ENCODE measurements around the gene MTOR. TPM values are rescaled to one million over a fixed set of nuclear protein-coding genes. Genes with fewer than 3 reads are reported as not detected.

The MTOR gene
- total RNA-seq, 2 experiments from 2014 or later = 55.9 to 57.5 TPM

- ChIA-PET CTCF (interaction anchor here (1.1 kb wide), 1 partner anchor 9 kb away, joined by 4 read pairs; no protein-coding TSS in a partner anchor), POLR2A (no interaction called here)
- H3K4me1 Mint-ChIP-seq (ENCODE audit: low read depth) = peaks cover 7% of the 10 kb centered on the region
- H3K9me3 Mint-ChIP-seq (ENCODE audit: insufficient read depth) = no peaks in the 10 kb centered on the region
- H3K4me3 Mint-ChIP-seq = no peak overlapping the region
- H3K27me3 Mint-ChIP-seq (ENCODE audit: low read depth) = no peaks in the 10 kb centered on the region
- H3K36me3 Mint-ChIP-seq (ENCODE audit: low read depth) = peaks cover 25% of the 10 kb centered on the region
- no peak for ATAC-seq
- DNase-seq = no peak
- H3K27ac Mint-ChIP-seq = peak overlapping the region; percentile 70
Measured at GRCh38 chr1:11156963-11157362, 105.4 kb downstream of the MTOR start.

- Mint-ChIP-seq H3K36me3 (ENCODE audit: low read depth) (peaks cover 21% of the 10 kb centered on the region), H3K27ac (peak overlapping the region; percentile 70), H3K4me3 (no peak overlapping the region), H3K4me1 (ENCODE audit: low read depth) (peaks cover 7% of the 10 kb centered on the region), H3K27me3 (ENCODE audit: low read depth) (no peaks in the 10 kb centered on the region), H3K9me3 (ENCODE audit: insufficient read depth) (no peaks in the 10 kb centered on the region)
- CTCF ChIA-PET = interaction anchor here (1.1 kb wide), 1 partner anchor 9 kb away, joined by 4 read pairs; no protein-coding TSS in a partner anchor
- POLR2A ChIA-PET = no interaction called here
- DNase-seq (no peak), ATAC-seq (no peak)
Measured at GRCh38 chr1:11156441-11156840, 105.9 kb downstream of the MTOR start.

GRCh38 chr1:11153184-11153583 lies 109.2 kb downstream of the MTOR start:
- H3K36me3 Mint-ChIP-seq (ENCODE audit: low read depth) = peaks cover 21% of the 10 kb centered on the region
- peaks cover 7% of the 10 kb centered on the region for H3K4me1 Mint-ChIP-seq (ENCODE audit: low read depth)
- H3K4me3 Mint-ChIP-seq = no peak overlapping the region
- POLR2A ChIA-PET = no interaction called here
- CTCF ChIA-PET = no interaction called here
- no peaks in the 10 kb centered on the region for H3K9me3 Mint-ChIP-seq (ENCODE audit: insufficient read depth)
- DNase-seq (no peak), ATAC-seq (no peak)
- no peaks in the 10 kb centered on the region for H3K27me3 Mint-ChIP-seq (ENCODE audit: low read depth)
- H3K27ac Mint-ChIP-seq = no peak overlapping the region

- ATAC-seq = no peak
- CTCF ChIA-PET = interaction anchor here (0.7 kb wide), 1 partner anchor 21 kb away, joined by 3 read pairs; no protein-coding TSS in a partner anchor
- POLR2A ChIA-PET = no interaction called here
- H3K4me3 Mint-ChIP-seq = no peak overlapping the region
- H3K4me1 Mint-ChIP-seq (ENCODE audit: low read depth) = peaks cover 7% of the 10 kb centered on the region
- no peak for DNase-seq
- H3K27ac Mint-ChIP-seq = no peak overlapping the region
- H3K36me3 Mint-ChIP-seq (ENCODE audit: low read depth) = peaks cover 21% of the 10 kb centered on the region
- no peaks in the 10 kb centered on the region for H3K9me3 Mint-ChIP-seq (ENCODE audit: insufficient read depth)
- no peaks in the 10 kb centered on the region for H3K27me3 Mint-ChIP-seq (ENCODE audit: low read depth)
Measured at GRCh38 chr1:11152755-11153154, 109.6 kb downstream of the MTOR start.

GRCh38 chr1:11151826-11152612 lies 110.3 kb downstream of the MTOR start:
- ATAC-seq (no peak), DNase-seq (no peak)
- no peaks in the 10 kb centered on the region for H3K9me3 Mint-ChIP-seq (ENCODE audit: insufficient read depth)
- no peaks in the 10 kb centered on the region for H3K27me3 Mint-ChIP-seq (ENCODE audit: low read depth)
- H3K4me3 Mint-ChIP-seq = no peak overlapping the region
- H3K36me3 Mint-ChIP-seq (ENCODE audit: low read depth) = peaks cover 23% of the 10 kb centered on the region
- H3K4me1 Mint-ChIP-seq (ENCODE audit: low read depth) = peaks cover 7% of the 10 kb centered on the region
- POLR2A ChIA-PET = no interaction called here
- CTCF ChIA-PET = interaction anchor here (0.7 kb wide), 1 partner anchor 20 kb away, joined by 3 read pairs; no protein-coding TSS in a partner anchor
- H3K27ac Mint-ChIP-seq = no peak overlapping the region

- CTCF ChIA-PET = no interaction called here
- Mint-ChIP-seq H3K9me3 (ENCODE audit: insufficient read depth) (no peaks in the 10 kb centered on the region), H3K4me1 (ENCODE audit: low read depth) (no peaks in the 10 kb centered on the region)
Measured at GRCh38 chr1:11151114-11151513, 111.2 kb downstream of the MTOR start.

GRCh38 chr1:11150326-11150725 lies 112.0 kb downstream of the MTOR start:
- Mint-ChIP-seq H3K4me3 (no peak overlapping the region), H3K27ac (no peak overlapping the region), H3K36me3 (ENCODE audit: low read depth) (peaks cover 21% of the 10 kb centered on the region), H3K9me3 (ENCODE audit: insufficient read depth) (no peaks in the 10 kb centered on the region), H3K27me3 (ENCODE audit: low read depth) (no peaks in the 10 kb centered on the region), H3K4me1 (ENCODE audit: low read depth) (no peaks in the 10 kb centered on the region)
- ATAC-seq (no peak), DNase-seq (no peak)
- POLR2A ChIA-PET = no interaction called here
- CTCF ChIA-PET = no interaction called here

More at GRCh38 chr1:11151114-11151513, 111.2 kb downstream of the MTOR start:
- POLR2A ChIA-PET = no interaction called here
- no peaks in the 10 kb centered on the region for H3K27me3 Mint-ChIP-seq (ENCODE audit: low read depth)
- peaks cover 21% of the 10 kb centered on the region for H3K36me3 Mint-ChIP-seq (ENCODE audit: low read depth)
- DNase-seq = no peak
- no peak for ATAC-seq
- no peak overlapping the region for H3K4me3 Mint-ChIP-seq
- no peak overlapping the region for H3K27ac Mint-ChIP-seq

GRCh38 chr1:11147197-11147770 lies 115.1 kb downstream of the MTOR start:
- ChIA-PET CTCF (interaction anchor here (1.9 to 3.1 kb wide), 2 partner anchors 10 to 110 kb away, joined by 4 to 13 read pairs; no protein-coding TSS in a partner anchor), POLR2A (no interaction called here)
- no peaks in the 10 kb centered on the region for H3K9me3 Mint-ChIP-seq (ENCODE audit: insufficient read depth)
- no peak overlapping the region for H3K27ac Mint-ChIP-seq
- ATAC-seq (no peak), DNase-seq (no peak)
- H3K4me1 Mint-ChIP-seq (ENCODE audit: low read depth) = peaks cover 6% of the 10 kb centered on the region
- no peak overlapping the region for H3K4me3 Mint-ChIP-seq
- H3K36me3 Mint-ChIP-seq (ENCODE audit: low read depth) = peaks cover 43% of the 10 kb centered on the region
- H3K27me3 Mint-ChIP-seq (ENCODE audit: low read depth) = no peaks in the 10 kb centered on the region

- Mint-ChIP-seq H3K27me3 (ENCODE audit: low read depth) (no peaks in the 10 kb centered on the region), H3K4me1 (ENCODE audit: low read depth) (peaks cover 6% of the 10 kb centered on the region), H3K27ac (no peak overlapping the region), H3K9me3 (ENCODE audit: insufficient read depth) (no peaks in the 10 kb centered on the region), H3K36me3 (ENCODE audit: low read depth) (peaks cover 46% of the 10 kb centered on the region), H3K4me3 (no peak overlapping the region)
- POLR2A ChIA-PET = interaction anchor here (0.7 kb wide), 1 partner anchor 42 kb away, joined by 4 read pairs; no protein-coding TSS in a partner anchor
- CTCF ChIA-PET = interaction anchor here (3.1 kb wide), 1 partner anchor 108 kb away, joined by 13 read pairs; no protein-coding TSS in a partner anchor
- ATAC-seq = no peak
- no peak for DNase-seq
Measured at GRCh38 chr1:11145741-11146140, 116.6 kb downstream of the MTOR start.

- ChIA-PET POLR2A (no interaction called here), CTCF (no interaction called here)
- DNase-seq = no peak
- Mint-ChIP-seq H3K36me3 (ENCODE audit: low read depth) (peaks cover 47% of the 10 kb centered on the region), H3K27ac (no peak overlapping the region), H3K4me1 (ENCODE audit: low read depth) (peaks cover 6% of the 10 kb centered on the region), H3K9me3 (ENCODE audit: insufficient read depth) (no peaks in the 10 kb centered on the region), H3K27me3 (ENCODE audit: low read depth) (no peaks in the 10 kb centered on the region), H3K4me3 (no peak overlapping the region)
- ATAC-seq = no peak
Measured at GRCh38 chr1:11144570-11145256, 117.6 kb downstream of the MTOR start.

- POLR2A ChIA-PET = no interaction called here
- H3K4me1 Mint-ChIP-seq (ENCODE audit: low read depth) = peaks cover 6% of the 10 kb centered on the region
- CTCF ChIA-PET = interaction anchor here (0.7 kb wide), 1 partner anchor 106 kb away, joined by 3 read pairs; no protein-coding TSS in a partner anchor
- no peaks in the 10 kb centered on the region for H3K27me3 Mint-ChIP-seq (ENCODE audit: low read depth)
- H3K9me3 Mint-ChIP-seq (ENCODE audit: insufficient read depth) = no peaks in the 10 kb centered on the region
- H3K36me3 Mint-ChIP-seq (ENCODE audit: low read depth) = peaks cover 49% of the 10 kb centered on the region
- ATAC-seq = no peak
- H3K4me3 Mint-ChIP-seq = no peak overlapping the region
- DNase-seq = no peak
- H3K27ac Mint-ChIP-seq = no peak overlapping the region
Measured at GRCh38 chr1:11143907-11144306, 118.4 kb downstream of the MTOR start.

GRCh38 chr1:11143401-11143800 lies 119.0 kb downstream of the MTOR start:
- H3K27me3 Mint-ChIP-seq (ENCODE audit: low read depth) = no peaks in the 10 kb centered on the region
- no peak overlapping the region for H3K4me3 Mint-ChIP-seq
- ChIA-PET CTCF (no interaction called here), POLR2A (no interaction called here)
- H3K27ac Mint-ChIP-seq = no peak overlapping the region
- H3K36me3 Mint-ChIP-seq (ENCODE audit: low read depth) = peaks cover 53% of the 10 kb centered on the region
- no peaks in the 10 kb centered on the region for H3K9me3 Mint-ChIP-seq (ENCODE audit: insufficient read depth)
- ATAC-seq = no peak
- no peak for DNase-seq
- H3K4me1 Mint-ChIP-seq (ENCODE audit: low read depth) = peaks cover 6% of the 10 kb centered on the region

All from activated CD8-positive, alpha-beta T cell treated with anti-CD3 and anti-CD28 coated beads, Interleukin-2, amount 10 ng/mL, durations not matched to agents 7 days and 5 days (primary cell).